ENCODE results near the gene NUP210L.
A peak's percentile ranks its signal among the peaks of the same experiment; 100 is the strongest.

The NUP210L gene

DNA sequence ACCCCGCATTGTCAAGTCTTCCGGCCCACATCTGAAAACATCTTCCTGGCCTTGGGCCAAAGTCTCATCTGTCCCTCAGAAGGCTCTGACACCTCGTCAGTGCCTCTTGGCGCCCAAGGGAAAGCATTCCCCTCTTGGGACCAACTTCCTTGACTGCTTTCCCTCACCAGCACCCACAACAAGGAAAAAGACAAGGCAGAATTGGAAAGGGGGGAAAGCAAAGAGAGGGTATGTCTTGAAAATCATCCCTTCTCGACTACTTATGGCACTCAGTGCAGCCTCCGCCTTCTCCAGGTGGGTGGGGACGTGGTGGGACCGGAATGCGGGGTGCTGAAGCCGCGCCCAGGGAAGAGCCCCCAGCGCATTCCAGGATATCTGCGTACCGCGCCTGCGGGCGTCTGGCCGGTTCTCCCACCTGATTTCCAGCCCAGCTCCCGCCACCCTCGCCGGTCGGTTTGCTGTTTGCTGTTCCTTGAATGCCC, 191.0 kb downstream of the NUP210L start:
- DNase-seq (ENCODE audit: low spot score) = no peak

DNA sequence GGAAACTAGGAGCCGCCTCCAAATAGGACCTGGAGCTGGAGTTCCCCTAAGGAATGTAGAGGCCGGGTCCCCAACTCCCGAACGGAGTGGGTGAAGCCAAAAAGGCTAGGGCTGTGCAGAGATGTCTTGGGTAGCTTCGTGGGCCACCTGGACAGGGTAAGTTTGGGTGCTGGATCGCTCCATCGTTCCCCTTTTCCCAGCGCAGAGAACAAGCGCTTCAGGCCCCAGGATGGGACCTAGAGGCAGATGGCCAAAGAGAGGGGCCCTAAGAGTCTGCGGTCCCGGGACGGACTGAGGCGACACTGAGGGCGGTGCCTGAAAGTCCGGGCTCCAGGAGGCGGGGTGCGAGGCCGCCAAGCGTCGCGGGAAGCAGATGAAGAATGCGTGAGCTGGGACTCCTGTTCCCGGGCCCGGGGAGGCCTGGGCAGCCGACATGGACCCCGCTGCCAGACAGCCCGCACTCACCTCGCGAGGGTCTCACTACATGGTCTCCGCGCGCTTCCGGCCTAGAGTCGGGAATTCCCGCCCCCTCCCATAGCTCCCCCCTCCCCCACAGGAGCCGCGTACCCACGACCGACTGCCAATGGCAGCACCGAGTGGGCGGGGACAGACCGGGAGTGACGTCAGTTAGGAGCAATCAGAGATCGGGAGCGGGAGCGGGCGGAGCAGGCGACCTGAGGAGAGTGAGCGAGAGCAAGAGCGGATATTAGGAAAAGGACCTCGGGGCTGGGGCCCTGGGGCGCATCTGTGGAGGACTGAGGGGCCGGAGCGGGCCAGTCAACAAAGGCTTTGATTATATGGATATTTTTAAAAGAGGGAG, 191.6 kb downstream of the NUP210L start, which contains the start of gene SLC39A1:
TSS of gene SLC39A1 (minus strand) at position 508 of the 820 bp plus-strand sequence. CDS start 822 bp downstream, outside the sequence.
- peak; percentile 91 for DNase-seq (ENCODE audit: low spot score)

DNA sequence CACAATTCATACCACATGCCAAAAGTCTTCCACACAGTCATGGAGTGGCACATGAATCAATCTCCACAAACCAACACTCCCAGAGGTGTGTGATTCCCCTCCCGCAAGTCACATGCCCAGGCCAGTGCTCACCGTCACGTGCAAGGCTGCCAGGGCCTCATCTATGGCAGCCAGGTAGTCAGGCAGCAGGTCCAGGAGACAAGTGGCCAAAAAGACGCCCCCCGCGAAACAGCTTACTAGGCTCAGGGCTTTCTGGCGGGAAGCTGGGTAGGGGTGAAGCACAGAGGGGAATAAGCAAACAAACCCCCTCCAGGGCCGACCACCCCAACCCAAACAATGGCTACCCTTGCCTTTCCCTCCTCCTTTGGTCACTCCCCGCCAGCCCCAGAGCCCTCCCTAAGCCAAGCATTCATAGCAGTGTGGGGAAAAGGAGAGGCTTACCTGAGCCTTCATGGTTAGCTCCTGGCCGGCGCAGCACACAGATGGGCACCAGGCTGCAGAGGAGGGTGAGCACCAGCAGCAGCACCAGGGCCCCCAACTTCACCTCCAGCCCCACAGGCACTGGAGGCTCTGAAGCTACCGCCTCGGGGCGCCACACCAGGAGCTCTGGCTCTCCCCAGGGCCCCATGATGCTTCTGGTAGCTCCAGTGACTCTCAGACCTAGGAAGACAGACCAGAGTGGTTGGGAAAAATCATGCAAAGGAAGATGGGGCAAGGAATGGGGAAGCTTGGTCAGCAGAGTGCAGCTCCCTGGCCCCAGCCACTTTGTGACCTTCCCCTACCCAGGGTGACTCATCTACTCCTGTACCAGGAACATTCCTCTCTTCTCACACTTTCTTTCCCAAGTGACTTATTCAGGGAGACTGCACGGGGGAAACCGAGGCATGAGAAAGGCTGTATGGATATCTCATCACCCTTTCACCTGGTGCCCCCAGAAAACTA, 192.5 kb downstream of the NUP210L start:
- DNase-seq (ENCODE audit: low spot score) = no peak

- DNase-seq (ENCODE audit: low spot score) = no peak
These were observed 193.5 kb downstream of the NUP210L start for GRCh38 chr1:153961421-153961820.

GRCh38 chr1:153960206-153960605, 194.7 kb downstream of the NUP210L start:
- DNase-seq (ENCODE audit: low spot score) = no peak

GRCh38 chr1:153959454-153959853, 195.4 kb downstream of the NUP210L start:
- no peak for DNase-seq (ENCODE audit: low spot score)

DNA sequence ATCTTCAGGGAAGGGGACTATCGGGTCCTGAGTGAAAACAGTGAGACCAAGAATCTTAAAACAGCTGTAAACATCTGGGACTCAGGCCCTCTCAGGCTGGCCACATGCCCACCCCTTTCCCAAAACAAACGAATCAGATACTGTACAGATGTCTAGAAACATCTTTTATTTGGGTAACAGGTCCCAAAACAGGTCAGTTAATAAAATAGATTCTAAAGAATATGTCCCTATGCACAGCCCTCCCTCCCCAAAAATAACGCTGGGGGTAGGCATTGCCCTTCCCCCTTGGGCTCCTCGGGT, 196.0 kb downstream of the NUP210L start:
- no peak for DNase-seq (ENCODE audit: low spot score)

GRCh38 chr1:153958111-153958960, 196.5 kb downstream of the NUP210L start, which contains the start of gene CRTC2:
TSS of gene CRTC2 (minus strand) at chr1:153958612. CDS start at chr1:153958497, 115 bp downstream.
- peak; percentile 97 for DNase-seq (ENCODE audit: low spot score)

- DNase-seq (ENCODE audit: low spot score) = peak; percentile 39
These were observed 197.1 kb downstream of the NUP210L start for GRCh38 chr1:153957744-153958110.

GRCh38 chr1:153956997-153957715, 197.7 kb downstream of the NUP210L start:
- no peak for DNase-seq (ENCODE audit: low spot score)

DNA sequence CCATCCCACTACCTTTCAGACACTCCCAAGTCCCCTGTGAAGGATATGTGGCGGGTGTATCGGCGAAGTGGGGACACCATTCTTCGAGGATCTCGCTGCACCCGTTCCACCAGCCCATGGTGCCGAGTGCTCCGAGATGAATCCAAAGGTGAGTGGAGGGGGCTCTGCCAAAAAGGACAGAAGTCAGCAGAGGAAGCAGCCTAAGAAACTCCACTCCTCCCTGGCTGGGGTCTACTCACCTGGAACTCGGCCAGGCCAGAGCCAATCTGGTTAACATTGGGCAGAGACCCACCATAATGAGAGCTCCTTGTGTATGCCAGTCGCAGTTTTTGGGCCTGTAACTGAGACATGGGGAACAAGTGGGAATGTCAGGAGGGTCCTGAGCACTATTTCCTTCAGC, 200.0 kb downstream of the NUP210L start:
- DNase-seq (ENCODE audit: low spot score) = no peak

DNA sequence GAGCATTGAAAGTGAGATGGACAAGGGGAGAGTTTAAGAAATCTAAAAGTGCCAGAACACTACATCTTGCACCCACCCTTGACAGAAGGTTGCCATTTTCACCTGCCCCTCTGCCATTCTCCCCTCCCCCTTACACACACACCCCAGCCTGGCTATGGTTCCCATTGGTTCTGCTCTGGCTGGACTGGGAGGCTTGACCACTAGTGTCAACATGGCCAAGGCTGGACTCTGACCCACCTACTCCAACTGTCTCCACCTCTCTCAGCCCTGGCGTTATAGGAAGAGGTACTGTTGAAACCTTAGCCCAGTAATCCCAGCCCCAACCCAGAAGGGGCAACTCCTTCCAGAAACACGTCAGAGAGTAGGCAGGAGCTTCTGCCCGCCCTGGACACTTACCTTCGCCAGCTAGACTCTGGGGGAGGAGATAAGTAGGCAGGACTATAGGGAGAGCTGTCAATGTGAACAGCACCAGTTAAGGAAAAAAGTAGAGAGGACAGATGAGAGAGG, 201.0 kb downstream of the NUP210L start:
- no peak for DNase-seq (ENCODE audit: low spot score)

GRCh38 chr1:153951801-153952200, 203.1 kb downstream of the NUP210L start:
- no peak for DNase-seq (ENCODE audit: low spot score)

GRCh38 chr1:153951183-153951582, 203.7 kb downstream of the NUP210L start:
- DNase-seq (ENCODE audit: low spot score) = no peak

DNA sequence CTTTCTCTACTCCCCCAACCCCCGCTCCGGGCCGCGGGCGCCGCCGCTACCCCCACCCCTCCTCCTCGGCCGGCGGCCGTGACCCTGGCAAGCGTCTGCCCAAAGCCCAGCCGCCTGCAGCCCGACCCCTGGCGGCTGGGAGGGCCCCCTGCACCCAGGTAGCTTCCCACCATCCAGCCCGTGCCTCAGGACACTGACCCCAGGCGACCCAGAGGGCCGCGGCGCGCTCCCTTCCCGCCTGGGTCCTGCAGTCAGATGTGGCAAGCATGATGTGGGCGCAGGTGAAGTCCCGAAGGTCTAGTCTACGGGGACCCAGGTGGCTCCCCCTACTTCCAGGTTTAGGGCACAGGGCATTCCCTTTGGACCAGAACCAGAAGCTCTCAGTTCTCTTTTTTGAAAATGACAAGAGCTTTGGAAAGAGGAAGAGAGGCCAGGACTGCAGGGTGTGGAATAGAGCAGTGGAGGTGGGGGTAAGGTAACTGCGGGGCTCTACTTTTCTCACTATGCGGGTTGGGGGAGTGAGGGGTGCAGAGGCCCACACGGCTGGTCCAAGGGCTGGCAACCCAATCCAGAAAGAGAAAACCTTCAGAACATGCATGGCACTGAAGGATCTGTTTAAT, 208.1 kb downstream of the NUP210L start, which contains the start of gene DENND4B:
TSS of gene DENND4B (minus strand) at position 97 of the 620 bp plus-strand sequence. CDS start 2,344 bp downstream, outside the sequence.
- peak; percentile 74 for DNase-seq (ENCODE audit: low spot score)

DNA sequence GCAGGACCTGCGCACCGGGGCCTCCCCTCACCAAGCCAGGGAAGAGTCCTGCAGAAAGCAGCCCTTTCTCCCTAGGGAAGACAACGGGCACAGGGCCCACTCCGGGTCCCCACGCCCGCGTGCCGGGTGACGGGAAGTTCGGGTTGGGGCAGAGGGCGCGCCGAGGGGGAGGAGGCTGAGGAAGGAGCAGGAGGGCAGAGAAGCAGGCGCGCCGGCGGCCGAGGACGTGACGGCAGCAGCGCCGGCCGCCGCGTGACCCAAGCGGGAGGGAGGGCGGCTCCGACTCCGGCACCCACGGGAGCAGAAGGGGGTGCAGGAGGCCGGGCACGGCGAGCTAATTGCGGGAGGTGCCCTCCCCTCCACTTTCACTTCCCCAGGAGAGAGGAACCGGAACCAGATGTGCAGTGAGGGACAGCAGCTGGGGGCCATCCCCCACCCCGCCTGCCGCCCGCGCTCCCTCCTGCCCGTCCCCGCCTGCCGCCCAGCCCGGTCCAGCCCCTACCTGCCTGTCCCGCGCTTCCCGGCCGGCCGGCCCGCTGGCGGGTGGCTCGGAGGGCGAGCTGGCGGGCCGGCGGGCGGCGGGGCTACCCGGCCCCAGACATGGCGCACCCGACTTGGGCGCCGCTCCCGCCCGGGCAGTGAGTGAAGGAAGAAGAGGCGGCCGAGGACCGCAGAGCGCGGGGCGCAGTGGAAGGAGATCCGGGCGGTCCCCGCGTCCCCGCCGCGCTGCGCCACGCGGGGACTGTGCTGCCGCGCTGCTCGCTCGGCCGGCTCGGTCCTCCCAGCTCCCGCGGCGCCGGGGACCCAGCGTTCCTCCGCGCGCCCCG, 208.9 kb downstream of the NUP210L start:
- peak; percentile 69 for DNase-seq (ENCODE audit: low spot score)

GRCh38 chr1:153945131-153945794, 209.6 kb downstream of the NUP210L start:
- peak; percentile 81 for DNase-seq (ENCODE audit: low spot score)

DNA sequence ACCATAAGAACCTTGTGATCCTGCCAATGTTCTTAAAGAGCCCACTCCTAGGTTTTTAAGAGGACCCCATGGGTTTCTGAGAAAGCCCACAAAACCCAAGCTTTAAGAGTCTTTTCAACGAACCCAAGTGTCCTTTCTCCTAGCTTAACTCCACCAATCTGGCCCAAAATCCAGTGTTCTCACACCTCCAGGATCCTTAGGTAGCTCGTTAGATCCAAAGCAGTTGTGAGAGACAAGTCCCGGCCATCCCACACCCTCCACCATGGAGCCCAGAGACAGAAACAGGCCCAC, 210.1 kb downstream of the NUP210L start:
- no peak for DNase-seq (ENCODE audit: low spot score)

All from CD4-positive, alpha-beta T cell treated with Interleukin-15 for 4 hours (primary cell).